ENCODE data around the gene C2orf72. TPM values are rescaled to one million over a fixed set of nuclear protein-coding genes. Genes with fewer than 3 reads are reported as not detected.

Gene C2orf72
- total RNA-seq, 2 donors from 2014 or later = 0.14 TPM; not detected in 1

GRCh38 chr2:231033147-231034132 is 3.9 kb upstream of the C2orf72 start:
- H3K9me3 ChIP-seq = no peaks in the 10 kb centered on the region
- no peaks in the 10 kb centered on the region for H3K4me1 ChIP-seq (ENCODE audit: control insufficient read depth in 1 of 2, low read depth in 2 of 2)
- peaks cover 10% of the 10 kb centered on the region for H3K27me3 ChIP-seq (replicated peaks; ENCODE audit: insufficient read depth)
- DNase-seq (ENCODE audit: low spot score) = no peak
- H3K4me3 ChIP-seq = no peak overlapping the region
- TF ChIP-seq, protein P1, sequence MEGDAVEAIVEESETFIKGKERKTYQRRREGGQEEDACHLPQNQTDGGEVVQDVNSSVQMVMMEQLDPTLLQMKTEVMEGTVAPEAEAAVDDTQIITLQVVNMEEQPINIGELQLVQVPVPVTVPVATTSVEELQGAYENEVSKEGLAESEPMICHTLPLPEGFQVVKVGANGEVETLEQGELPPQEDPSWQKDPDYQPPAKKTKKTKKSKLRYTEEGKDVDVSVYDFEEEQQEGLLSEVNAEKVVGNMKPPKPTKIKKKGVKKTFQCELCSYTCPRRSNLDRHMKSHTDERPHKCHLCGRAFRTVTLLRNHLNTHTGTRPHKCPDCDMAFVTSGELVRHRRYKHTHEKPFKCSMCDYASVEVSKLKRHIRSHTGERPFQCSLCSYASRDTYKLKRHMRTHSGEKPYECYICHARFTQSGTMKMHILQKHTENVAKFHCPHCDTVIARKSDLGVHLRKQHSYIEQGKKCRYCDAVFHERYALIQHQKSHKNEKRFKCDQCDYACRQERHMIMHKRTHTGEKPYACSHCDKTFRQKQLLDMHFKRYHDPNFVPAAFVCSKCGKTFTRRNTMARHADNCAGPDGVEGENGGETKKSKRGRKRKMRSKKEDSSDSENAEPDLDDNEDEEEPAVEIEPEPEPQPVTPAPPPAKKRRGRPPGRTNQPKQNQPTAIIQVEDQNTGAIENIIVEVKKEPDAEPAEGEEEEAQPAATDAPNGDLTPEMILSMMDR (IDR thresholded peaks at IDR 0.05) = no peak
- H3K27ac ChIP-seq = no peak overlapping the region
- no peaks in the 10 kb centered on the region for H3K36me3 ChIP-seq
- ATAC-seq (ENCODE audit: insufficient number of reproducible peaks, low FRiP score, low read depth) = no peak

- Histone ChIP-seq H3K36me3 (no peaks in the 10 kb centered on the region), H3K27me3 (replicated peaks; ENCODE audit: insufficient read depth) (peaks cover 10% of the 10 kb centered on the region)
Measured at GRCh38 chr2:231034291-231034882, 2.9 kb upstream of the C2orf72 start.

DNA sequence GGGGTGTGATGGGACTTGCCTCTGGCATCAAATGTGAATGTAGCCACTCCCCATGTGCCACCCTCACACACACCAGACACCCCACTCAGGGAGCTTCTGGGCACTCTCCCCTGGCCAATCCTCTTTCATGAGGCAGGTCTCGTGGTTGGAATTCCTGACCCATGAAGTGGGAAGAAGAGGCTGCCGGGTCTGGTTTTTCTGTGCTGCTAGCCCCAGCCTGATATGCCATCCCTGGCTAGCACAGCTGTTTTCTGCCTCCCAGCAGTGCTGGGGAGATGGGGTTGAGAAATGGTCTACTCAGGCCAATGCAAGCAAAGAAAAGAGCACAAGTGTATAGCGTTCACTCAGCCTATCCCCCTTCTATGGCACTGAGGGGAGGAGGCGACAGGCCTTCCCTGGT is 1.2 kb upstream of the C2orf72 start:
- Histone ChIP-seq H3K4me3 (no peak overlapping the region), H3K4me1 (ENCODE audit: control insufficient read depth in 1 of 2, low read depth in 2 of 2) (no peaks in the 10 kb centered on the region), H3K9me3 (no peaks in the 10 kb centered on the region), H3K27me3 (replicated peaks; ENCODE audit: insufficient read depth) (peaks cover 10% of the 10 kb centered on the region), H3K27ac (no peak overlapping the region), H3K36me3 (no peaks in the 10 kb centered on the region)
- TF ChIP-seq, protein P1 (IDR thresholded peaks at IDR 0.05) = no peak
- ATAC-seq (ENCODE audit: insufficient number of reproducible peaks, low FRiP score, low read depth) (no peak), DNase-seq (ENCODE audit: low spot score) (no peak)

More at GRCh38 chr2:231034291-231034882, 2.9 kb upstream of the C2orf72 start:
- no peaks in the 10 kb centered on the region for H3K4me1 ChIP-seq (ENCODE audit: control insufficient read depth in 1 of 2, low read depth in 2 of 2)
- H3K9me3 ChIP-seq = no peaks in the 10 kb centered on the region
- ATAC-seq (ENCODE audit: insufficient number of reproducible peaks, low FRiP score, low read depth) = no peak
- H3K4me3 ChIP-seq = no peak overlapping the region
- H3K27ac ChIP-seq = no peak overlapping the region
- no peak for DNase-seq (ENCODE audit: low spot score)
- TF ChIP-seq, protein P1 (IDR thresholded peaks at IDR 0.05) = no peak

DNA sequence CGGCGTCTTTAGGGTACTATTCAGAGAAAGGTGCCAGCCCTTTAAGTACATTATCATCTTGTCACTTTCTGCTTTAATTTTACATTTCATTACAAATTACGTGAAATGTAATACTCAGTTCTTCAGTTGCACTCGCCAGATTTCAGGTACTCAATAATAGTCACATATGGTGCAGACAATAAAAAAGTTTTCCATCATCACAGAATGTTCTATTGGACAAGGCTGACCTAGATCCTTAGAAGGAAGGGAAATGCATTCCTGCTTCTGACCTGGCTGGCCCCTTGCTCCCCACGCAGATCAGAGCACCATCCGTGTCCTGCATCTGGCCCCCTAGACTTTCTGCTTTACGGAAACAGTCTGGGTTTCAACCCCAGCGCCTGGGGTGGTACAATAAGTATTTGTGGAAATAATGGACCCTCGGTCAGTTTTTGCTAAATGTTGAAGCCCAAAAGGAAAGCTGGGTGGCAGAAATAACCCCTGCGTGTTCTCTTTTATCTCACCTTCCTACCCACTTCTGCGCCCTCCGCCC is 681 bp upstream of the C2orf72 start:
- TF ChIP-seq, protein P1 (IDR thresholded peaks at IDR 0.05) = no peak
- Histone ChIP-seq H3K27ac (no peak overlapping the region), H3K27me3 (replicated peaks; ENCODE audit: insufficient read depth) (peaks cover 10% of the 10 kb centered on the region), H3K9me3 (no peaks in the 10 kb centered on the region), H3K36me3 (no peaks in the 10 kb centered on the region), H3K4me3 (no peak overlapping the region), H3K4me1 (ENCODE audit: control insufficient read depth in 1 of 2, low read depth in 2 of 2) (no peaks in the 10 kb centered on the region)
- DNase-seq (ENCODE audit: low spot score) (no peak), ATAC-seq (ENCODE audit: insufficient number of reproducible peaks, low FRiP score, low read depth) (no peak)

All from thoracic aorta (tissue), 2 donors.